Measurements from ENCODE around the gene EIF1AX. TPM values are rescaled to one million over a fixed set of nuclear protein-coding genes. Genes with fewer than 3 reads are reported as not detected.
A peak's percentile ranks its signal among the peaks of the same experiment; 100 is the strongest.

The EIF1AX gene
- total and polyA plus RNA-seq, 2 of the 13 experiments (the other 11 are each of a cell fraction or from before 2014, with no cell fraction given) = 35.1 to 82.7 TPM

- H3K27ac ChIP-seq (ENCODE audit: extremely low read length, insufficient read depth, low read length) = no peak overlapping the region
- no peaks in the 10 kb centered on the region for H3K27me3 ChIP-seq (ENCODE audit: control insufficient read depth in 1 of 2, insufficient read depth in 2 of 2, low read length in 2 of 2)
- WGBS (ENCODE audit: low lambda C conversion rate) = 93% methylated on average over 3 of the region's 3 CpGs
- peaks cover 68% of the 10 kb centered on the region for H3K4me1 ChIP-seq (ENCODE audit: insufficient read depth, low read length)
- no peaks in the 10 kb centered on the region for H3K79me2 ChIP-seq (ENCODE audit: insufficient read depth, low read length)
- H2AFZ ChIP-seq (ENCODE audit: low read length) = no peak overlapping the region
- intact Hi-C loops (cut with micrococcal nuclease; ENCODE audit: unreplicated experiment) (no loop called here), in situ Hi-C loops (cut with HindIII; ENCODE audit: extremely low pct_ligation_motif_present, low pct_unique_long_range_greater_than_20kb) (no loop called here)
- FAIRE-seq (no peak), DNase-seq (ENCODE audit: low spot score) (no peak), ATAC-seq (no peak)
- no TSS peak for BruUV-seq (replicated peaks)
- CTCF ChIA-PET (ENCODE audit: low intra/inter-chr PET ratio, low total read pairs) = no interaction called here
- H3K4me2 ChIP-seq (ENCODE audit: low read depth, low read length) = no peak overlapping the region
- POLR2A ChIA-PET = no interaction called here
- no peaks in the 10 kb centered on the region for H3K9me3 ChIP-seq (ENCODE audit: low read length)
- H3K36me3 ChIP-seq (replicated peaks in 1 of 2; ENCODE audit: control insufficient read depth in 1 of 2, insufficient read depth in 2 of 2, low read length in 2 of 2) = peaks cover 2 to 24% of the 10 kb centered on the region in 2 experiments; a peak in 4 of 5 replicates
- no peak overlapping the region for H3K4me3 ChIP-seq (replicated peaks in 1 of 3; ENCODE audit: insufficient read depth in 1 of 3, low read depth in 2 of 3, low read length in 3 of 3)
- H3K9ac ChIP-seq (ENCODE audit: insufficient read depth, low read depth, low read length) = no peak overlapping the region
- TF ChIP-seq POLR2AphosphoS2 (IDR thresholded peaks at IDR 0.05; ENCODE audit: low read depth, low read length) (peak; percentile 74; the same call in 1 of the 2 replicates), RBM22 (optimal IDR thresholded peaks at IDR 0.05; ENCODE audit: low read length) (peak; percentile 91), RFX3 (CRISPR knock-in tag; IDR thresholded peaks at IDR 0.05) (no peak), ZSCAN25 (CRISPR knock-in tag; IDR thresholded peaks at IDR 0.05) (no peak), EEA1 (CRISPR knock-in tag; IDR thresholded peaks at IDR 0.05; ENCODE audit: borderline replicate concordance) (no peak), POLR2AphosphoS5 (IDR thresholded peaks at IDR 0.05; ENCODE audit: low read depth, low read length) (peak; percentile 20; the same call in 1 of the 2 replicates)
- 0 out of 2 replicates have a peak, but pooled peaks cover 12% of the 10 kb centered on the region for H4K20me1 ChIP-seq (ENCODE audit: insufficient read depth, low read length)
Measured at GRCh38 chrX:20151689-20152088, 10.1 kb upstream of the EIF1AX start.

- WGBS (ENCODE audit: low lambda C conversion rate) = 6% methylated on average over 2 of the region's 2 CpGs
- no peak overlapping the region for H3K4me2 ChIP-seq (ENCODE audit: low read depth, low read length)
- POLR2A ChIA-PET = no interaction called here
- FAIRE-seq (peak; percentile 58), DNase-seq (ENCODE audit: low spot score) (peak; percentile 55), ATAC-seq (peak; percentile 3; the same call in 2 of the 3 replicates)
- no peak overlapping the region for H3K9ac ChIP-seq (ENCODE audit: insufficient read depth, low read depth, low read length)
- peaks cover 55% of the 10 kb centered on the region for H3K4me1 ChIP-seq (ENCODE audit: insufficient read depth, low read length)
- peak overlapping the region; percentile 40 for H3K27ac ChIP-seq (ENCODE audit: extremely low read length, insufficient read depth, low read length)
- H3K36me3 ChIP-seq (replicated peaks in 1 of 2; ENCODE audit: control insufficient read depth in 1 of 2, insufficient read depth in 2 of 2, low read length in 2 of 2) = peaks cover 0 to 1% of the 10 kb centered on the region in 2 experiments; a peak in 2 of 5 replicates
- no TSS peak for BruUV-seq (replicated peaks)
- CTCF ChIA-PET (ENCODE audit: low intra/inter-chr PET ratio, low total read pairs) = no interaction called here
- H2AFZ ChIP-seq (ENCODE audit: low read length) = no peak overlapping the region
- no peaks in the 10 kb centered on the region for H3K9me3 ChIP-seq (ENCODE audit: low read length)
- H3K27me3 ChIP-seq (ENCODE audit: control insufficient read depth in 1 of 2, insufficient read depth in 2 of 2, low read length in 2 of 2) = no peaks in the 10 kb centered on the region
- TF ChIP-seq, protein P1, sequence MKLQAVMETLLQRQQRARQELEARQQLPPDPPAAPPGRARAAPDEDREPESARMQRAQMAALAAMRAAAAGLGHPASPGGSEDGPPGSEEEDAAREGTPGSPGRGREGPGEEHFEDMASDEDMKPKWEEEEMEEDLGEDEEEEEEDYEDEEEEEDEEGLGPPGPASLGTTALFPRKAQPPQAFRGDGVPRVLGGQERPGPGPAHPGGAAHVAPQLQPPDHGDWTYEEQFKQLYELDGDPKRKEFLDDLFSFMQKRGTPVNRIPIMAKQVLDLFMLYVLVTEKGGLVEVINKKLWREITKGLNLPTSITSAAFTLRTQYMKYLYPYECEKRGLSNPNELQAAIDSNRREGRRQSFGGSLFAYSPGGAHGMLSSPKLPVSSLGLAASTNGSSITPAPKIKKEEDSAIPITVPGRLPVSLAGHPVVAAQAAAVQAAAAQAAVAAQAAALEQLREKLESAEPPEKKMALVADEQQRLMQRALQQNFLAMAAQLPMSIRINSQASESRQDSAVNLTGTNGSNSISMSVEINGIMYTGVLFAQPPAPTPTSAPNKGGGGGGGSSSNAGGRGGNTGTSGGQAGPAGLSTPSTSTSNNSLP (IDR thresholded peaks at IDR 0.05; ENCODE audit: low read depth, low read length) = peak; percentile 37; the same call in 1 of the 2 replicates
- no peak for TF ChIP-seq SMARCE1 (IDR thresholded peaks at IDR 0.05; ENCODE audit: borderline replicate concordance)
- TF ChIP-seq CEBPB (IDR thresholded peaks at IDR 0.05; ENCODE audit: borderline replicate concordance, low read depth, low read length) = peak; percentile 49; the same call in 1 of the 2 replicates
- TF ChIP-seq TARDBP (CRISPR knock-in tag; IDR thresholded peaks at IDR 0.05) = no peak
- peak; percentile 21; the same call in 1 of the 2 replicates for TF ChIP-seq POLR2AphosphoS5 (IDR thresholded peaks at IDR 0.05; ENCODE audit: low read depth, low read length)
- TF ChIP-seq PAXIP1 (CRISPR knock-in tag; conservative IDR thresholded peaks at IDR 0.05) = 0 out of 2 replicates have a peak, but pooled peaks have one; percentile 21
- TF ChIP-seq ZNF772 (CRISPR knock-in tag; IDR thresholded peaks at IDR 0.05) = no peak
- peak; percentile 27; the same call in 1 of the 2 replicates for TF ChIP-seq HNF4A (CRISPR knock-in tag; IDR thresholded peaks at IDR 0.05)
- 0 out of 2 replicates have a peak, but pooled peaks cover 6% of the 10 kb centered on the region for H4K20me1 ChIP-seq (ENCODE audit: insufficient read depth, low read length)
- intact Hi-C loops (cut with micrococcal nuclease; ENCODE audit: unreplicated experiment) (no loop called here), in situ Hi-C loops (cut with HindIII; ENCODE audit: extremely low pct_ligation_motif_present, low pct_unique_long_range_greater_than_20kb) (no loop called here)
- H3K4me3 ChIP-seq (replicated peaks in 1 of 3; ENCODE audit: insufficient read depth in 1 of 3, low read depth in 2 of 3, low read length in 3 of 3) = no peak overlapping the region
- no peaks in the 10 kb centered on the region for H3K79me2 ChIP-seq (ENCODE audit: insufficient read depth, low read length)
Measured at GRCh38 chrX:20149326-20149725, 7.7 kb upstream of the EIF1AX start.
